Fibroblast of skin of right quadriceps (primary cell): ENCODE measurements around the gene MAPK7.

Source experiments
- DNase-seq: peaks from one replicate; pipeline ENCODE4 v3.0.0-alpha.2; 2013

The MAPK7 gene

DNA sequence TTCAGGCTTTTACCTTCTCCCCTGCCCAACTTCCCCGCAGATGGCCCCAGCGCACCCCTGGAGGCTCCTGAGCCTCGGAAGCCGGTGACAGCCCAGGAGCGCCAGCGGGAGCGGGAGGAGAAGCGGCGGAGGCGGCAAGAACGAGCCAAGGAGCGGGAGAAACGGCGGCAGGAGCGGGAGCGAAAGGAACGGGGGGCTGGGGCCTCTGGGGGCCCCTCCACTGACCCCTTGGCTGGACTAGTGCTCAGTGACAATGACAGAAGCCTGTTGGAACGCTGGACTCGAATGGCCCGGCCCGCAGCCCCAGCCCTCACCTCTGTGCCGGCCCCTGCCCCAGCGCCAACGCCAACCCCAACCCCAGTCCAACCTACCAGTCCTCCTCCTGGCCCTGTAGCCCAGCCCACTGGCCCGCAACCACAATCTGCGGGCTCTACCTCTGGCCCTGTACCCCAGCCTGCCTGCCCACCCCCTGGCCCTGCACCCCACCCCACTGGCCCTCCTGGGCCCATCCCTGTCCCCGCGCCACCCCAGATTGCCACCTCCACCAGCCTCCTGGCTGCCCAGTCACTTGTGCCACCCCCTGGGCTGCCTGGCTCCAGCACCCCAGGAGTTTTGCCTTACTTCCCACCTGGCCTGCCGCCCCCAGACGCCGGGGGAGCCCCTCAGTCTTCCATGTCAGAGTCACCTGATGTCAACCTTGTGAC lies 3.6 kb downstream of the MAPK7 start:
- no peak for DNase-seq

DNA sequence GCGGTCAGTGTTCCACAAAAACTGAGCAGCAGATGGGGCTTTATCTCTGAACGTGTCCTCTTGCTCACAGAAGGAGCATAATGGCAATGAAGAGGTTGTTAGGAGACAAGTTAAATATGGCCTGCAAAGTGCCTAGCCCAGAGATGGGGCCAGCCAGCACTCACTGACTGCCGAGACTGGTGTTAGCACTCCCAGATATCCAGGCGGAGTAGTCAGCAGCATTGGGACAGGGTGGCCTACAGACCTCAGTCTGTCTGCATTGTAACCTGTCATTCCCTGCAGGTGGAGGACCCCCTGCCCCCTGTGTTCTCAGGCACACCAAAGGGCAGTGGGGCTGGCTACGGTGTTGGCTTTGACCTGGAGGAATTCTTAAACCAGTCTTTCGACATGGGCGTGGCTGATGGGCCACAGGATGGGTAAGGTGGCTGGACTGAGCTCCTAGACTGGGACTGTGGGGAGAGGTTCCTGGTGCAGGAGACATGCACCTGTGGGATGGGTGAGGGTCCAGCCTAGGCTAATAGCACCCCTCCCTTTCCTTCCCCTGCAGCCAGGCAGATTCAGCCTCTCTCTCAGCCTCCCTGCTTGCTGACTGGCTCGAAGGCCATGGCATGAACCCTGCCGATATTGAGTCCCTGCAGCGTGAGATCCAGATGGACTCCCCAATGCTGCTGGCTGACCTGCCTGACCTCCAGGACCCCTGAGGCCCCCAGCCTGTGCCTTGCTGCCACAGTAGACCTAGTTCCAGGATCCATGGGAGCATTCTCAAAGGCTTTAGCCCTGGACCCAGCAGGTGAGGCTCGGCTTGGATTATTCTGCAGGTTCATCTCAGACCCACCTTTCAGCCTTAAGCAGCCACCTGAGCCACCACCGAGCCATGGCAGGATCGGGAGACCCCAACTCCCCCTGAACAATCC lies 4.5 kb downstream of the MAPK7 start:
- DNase-seq = no peak

DNA sequence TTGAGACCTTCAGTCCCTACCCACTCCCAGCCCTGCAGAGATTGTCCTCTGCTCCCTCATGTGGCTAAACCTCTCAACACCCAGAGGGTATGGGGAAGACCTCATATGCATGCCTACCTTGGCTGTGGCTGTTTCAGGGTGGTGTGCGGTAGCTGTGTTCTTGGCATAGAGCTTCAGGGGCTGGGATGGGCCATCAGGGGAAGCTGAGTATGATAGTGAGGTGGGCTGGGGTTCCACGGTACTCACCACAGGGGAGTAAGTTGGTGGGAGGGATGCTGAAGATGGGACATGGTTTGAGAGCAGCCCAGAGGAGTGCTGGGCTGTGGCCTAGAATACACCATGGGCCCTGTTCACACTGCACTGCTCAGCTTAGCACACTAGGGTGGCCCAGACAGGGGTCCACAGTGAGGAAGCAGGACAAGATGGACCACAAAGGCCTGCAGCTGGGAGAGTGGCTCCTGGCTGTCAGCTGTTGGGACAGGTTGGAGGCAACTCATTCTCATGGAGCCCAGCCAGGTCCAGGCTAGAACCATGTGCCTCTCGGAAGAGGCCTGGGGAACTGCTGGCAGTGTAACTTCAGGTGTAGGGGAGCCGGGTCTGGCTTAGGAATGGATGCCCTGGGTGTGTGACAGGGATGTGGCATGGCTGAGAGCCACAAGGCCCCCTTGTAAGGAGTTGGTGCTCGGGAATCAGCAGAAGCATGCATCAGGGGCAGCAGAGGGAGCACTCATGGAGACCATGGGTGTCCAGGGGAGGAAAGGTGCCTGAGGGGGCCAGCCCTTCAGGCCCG lies 5.6 kb downstream of the MAPK7 start:
- DNase-seq = no peak

DNA sequence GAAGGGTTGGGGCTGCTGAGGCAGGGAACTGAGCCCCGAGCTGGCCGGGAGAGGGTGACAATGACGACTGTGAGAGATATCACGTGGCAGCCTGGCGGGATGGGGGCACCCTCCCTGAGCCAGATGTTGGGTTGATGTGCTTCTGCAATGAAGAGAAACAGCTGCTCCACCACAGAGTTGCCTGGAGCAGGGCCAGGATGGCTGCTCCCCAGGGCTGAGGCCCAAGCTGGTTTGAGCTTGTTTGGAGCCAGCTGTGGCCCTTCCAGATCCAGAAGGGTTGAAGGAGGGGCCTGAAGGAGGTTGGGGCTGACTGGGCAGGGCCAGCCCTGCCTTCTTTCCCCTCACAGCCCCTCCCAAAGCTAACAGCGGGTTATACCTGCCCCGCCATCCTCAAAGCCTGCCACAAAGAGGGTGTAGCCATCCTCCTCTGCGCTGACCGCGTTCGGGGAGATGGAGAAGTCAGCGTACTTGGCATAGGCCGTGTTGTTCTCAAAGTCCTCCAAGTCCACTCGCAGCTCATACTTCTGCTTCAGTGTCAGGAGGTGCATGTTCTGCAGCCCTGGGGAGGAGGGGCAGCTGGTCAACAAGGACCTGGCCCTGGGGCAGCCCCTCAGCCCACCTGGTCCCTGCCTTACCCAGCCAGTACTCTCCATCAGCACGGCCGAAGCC lies 6.6 kb downstream of the MAPK7 start:
- DNase-seq = peak; percentile 91

DNA sequence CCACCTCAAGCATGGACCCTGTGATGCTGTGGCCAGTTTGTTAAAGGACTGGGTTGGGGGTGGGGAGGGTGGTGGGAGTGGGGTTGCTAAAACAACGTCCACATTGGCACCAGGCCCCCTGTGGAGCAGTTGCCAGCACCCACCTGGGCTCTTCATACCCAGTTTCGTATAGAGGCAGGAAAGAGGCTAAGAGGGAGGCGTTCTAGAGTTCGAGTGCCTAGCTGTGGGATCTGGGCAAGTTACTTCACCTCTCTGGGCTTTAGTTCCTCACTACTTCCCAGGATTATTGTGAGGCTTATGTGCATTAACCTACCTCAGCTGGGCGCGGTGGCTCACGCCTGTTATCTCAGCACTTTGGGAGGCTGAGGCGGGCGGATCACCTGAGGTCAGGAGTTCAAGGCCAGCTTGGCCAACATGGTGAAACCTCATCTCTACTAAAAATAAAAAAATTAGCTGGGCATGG lies 7.3 kb downstream of the MAPK7 start:
- DNase-seq = no peak

DNA sequence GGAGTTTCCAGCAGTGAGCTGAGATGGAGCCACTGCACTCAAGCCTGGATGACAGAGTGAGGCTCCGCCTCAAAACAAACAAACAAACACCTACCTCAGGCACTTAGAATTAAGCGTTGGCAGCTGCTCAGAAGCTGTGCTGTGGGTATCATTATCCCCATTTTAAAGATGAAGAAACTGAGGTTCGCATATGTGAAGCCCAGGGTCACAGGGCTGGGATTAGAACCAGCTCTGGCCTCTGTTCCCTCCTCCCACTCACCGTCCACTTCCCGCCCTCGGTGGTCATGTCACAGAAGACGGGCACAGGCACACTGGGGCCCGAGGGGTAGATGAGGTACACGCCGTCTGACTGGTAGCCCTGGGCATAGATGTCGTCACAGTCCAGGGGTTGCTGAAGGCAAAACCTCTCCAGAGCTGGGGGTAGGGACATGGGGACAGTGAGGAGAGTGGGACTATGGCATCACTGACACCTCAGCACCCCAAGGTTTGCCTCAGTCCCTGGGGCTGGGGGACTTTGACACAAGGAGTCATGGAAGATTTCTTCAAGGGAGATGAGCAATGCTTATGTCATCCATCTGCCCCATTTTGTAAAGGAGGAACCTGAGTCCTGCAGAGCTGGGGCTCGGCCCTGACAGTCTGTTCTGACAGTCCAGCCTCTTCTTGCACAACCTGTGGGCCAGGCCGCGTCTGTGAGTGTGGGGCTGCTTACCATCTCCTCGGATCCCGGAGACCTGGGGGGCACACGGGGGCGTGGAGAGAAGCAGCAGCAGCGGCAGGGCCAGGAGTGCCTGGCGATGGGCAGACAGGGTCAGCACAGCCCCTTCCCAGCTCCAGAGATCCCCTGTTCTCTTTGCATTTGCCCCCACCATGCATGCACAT lies 8.0 kb downstream of the MAPK7 start:
- DNase-seq = peak; percentile 88

DNA sequence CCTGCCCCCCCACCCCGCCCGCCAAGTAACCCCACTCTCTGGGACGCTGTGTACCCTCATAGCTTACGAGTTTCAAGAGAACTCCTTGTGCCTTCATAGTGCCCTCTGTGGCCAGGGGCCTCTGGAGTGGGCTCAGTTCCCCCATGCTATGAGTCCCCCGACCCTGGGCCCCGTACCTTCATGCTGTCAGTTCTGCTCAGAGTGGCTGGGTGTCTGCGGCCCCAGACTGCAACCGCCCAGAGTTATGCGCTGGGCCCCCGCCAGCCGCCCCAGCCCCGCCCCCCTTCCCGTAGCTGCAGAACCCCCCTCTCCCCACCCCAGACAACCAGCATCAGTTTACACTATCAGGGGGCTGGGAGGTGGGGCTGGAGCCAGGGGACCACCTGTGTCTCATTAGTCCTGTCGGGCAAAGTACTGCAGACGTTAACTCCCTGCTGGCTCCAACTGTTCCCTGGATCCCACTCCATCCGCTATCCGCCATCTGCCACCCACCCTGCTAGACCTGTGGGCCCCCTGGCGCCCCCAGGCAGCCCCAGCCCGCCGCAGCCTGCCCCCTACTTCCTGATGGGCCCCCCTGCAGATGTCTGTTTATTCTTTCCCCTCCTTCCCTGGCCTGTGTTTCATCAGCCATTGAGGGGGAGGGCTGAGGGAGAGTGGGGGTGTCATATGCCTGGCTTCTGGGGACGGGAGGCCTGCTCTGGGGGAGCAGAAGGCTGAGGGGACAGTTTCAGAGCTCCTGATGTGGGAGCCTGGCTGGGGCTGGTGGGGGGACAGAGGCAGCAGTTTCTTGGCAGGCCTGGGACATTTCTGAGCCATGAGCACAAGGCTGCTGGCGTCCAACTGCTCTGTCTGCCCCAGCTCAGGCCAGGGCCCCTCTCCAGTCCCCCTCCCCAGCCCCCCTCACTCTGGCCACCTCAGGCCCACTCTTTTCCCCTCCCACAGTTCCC lies 8.9 kb downstream of the MAPK7 start, which contains the start of gene MFAP4:
TSS of gene MFAP4 (minus strand) at position 217 of the 947 bp plus-strand sequence. CDS start at position 182, 35 bp downstream.
- DNase-seq = peak; percentile 98

DNA sequence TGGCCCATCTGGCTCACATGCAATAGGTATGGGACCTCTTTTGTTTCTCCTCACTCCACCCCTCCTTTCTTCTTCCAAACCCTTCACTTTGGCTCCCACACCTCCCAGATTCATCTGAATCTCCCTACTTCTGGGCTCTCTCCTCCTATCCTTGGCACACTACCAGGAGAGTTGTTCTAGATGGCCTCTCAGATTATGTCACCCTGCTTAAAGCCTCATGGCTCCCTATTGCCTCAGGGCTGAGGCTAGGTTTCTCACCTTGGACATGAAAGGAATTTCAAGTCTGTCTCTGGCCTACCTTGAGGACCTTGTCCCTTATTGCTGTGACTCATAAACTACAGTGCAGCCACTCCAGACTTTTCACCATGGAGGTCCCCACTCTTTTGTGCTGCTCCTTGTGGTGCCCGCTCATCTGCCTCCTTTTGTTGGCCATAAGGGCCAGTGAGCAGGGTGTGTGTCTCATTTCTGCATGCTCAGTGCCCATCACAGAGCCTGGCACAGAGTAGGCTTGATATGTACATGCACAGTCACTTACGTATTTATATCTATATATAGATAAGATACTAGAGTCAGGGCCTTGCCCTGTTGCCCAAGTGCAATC lies 9.7 kb downstream of the MAPK7 start:
- DNase-seq = peak; percentile 88

DNA sequence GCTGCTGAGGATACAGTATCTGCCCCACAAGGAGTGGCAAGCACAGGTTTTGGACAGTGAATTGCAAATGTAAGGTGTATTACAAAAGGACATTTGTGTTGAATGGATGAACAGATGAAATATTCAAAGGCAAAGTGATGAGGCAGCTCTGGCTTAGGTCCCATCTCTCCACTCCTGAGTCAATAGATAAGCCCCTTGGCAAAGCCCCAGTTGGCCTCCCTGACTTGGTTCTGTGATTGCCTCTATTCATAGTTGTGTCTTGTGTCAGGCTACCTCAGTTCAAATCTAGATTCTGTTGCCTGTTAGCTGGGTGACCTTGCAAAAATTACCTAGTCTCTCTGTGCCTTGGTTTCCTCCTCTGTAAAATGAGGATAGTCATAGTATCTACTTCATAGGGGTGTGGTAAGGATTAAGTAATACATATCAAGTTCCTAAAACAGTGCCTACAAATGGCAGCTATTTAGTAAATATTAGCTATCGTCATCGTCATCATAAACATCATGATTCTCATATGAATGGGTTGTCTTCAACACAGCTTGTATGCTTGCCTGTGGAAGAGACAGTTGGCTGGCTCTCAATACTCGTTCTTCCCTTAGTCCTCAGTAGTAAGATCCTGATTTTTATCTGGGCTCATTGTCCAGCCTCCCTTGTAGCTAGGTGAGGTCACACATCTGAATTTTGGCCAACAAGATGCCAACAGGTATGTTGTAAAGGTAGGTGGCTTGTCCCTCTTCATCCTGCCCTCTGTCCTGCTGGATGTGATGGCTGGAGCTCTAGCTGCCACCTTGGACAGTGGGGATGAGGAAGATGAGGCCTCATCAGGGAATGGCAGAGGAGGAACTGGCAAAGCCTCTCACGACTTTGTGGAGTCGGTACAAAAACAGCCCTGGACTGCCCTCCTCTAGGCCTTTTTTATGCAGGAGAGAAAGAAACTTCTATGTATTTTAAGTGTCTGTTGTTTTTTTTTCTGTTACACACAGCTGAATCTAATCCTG lies 10.8 kb downstream of the MAPK7 start:
- DNase-seq = peak; percentile 19

DNA sequence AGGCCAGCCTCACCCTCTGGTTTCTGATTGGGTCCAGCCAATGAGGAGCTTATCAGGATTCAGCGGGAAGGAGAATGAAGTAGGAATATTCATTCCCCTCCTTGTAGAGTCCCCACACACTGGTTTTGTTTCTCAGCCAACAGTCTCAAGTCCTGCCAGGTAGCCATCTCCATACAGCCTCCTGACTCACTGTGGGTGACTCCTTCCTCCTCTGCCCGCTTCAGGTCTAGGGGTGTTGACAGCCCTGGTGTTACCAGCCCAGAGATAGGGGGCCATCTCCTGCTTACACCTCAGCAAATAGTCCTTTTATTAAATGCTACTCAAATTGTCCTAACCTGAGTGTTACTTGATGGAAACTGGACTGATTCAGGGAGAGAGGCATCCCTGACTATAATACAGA lies 12.7 kb downstream of the MAPK7 start:
- no peak for DNase-seq

DNA sequence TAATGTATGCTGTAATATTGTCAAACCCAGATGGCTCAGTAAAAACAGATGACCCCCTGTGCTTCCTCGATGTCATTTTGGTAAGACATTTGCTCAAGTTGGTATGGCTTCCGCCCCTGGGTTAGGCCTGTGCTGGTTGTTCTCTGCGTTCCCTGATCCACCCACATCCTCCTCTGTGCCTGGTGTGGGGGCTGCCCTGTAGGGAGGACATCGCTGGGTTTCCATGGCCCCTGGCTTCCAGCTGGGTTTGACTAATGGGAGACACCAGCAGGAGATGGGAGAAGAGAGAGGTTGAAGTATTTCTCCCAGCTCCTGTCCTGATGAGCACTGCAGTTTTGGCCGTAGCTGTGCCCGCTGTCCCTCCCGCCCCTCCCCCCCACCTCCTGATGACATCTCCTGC lies 13.1 kb downstream of the MAPK7 start:
- no peak for DNase-seq

DNA sequence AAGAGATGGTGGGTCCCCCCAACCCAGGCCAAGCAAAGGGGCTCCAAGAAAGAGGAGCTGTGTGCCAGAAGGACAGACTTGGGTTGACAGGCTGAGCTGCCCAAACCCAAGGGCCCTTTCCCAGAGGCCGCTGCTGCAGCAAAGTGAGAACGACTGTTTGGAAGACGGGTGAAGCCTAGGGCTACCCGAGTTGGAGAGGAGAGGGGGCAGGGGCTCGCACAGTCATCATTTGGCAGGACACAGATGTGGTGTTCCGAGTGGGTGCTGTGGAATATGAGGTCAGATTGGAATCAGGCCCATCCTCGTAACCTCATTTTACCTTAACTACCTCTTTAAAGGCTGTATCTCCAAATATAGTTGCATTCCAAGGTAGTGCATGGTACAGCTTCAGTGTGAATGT lies 14.0 kb downstream of the MAPK7 start:
- no peak for DNase-seq

DNA sequence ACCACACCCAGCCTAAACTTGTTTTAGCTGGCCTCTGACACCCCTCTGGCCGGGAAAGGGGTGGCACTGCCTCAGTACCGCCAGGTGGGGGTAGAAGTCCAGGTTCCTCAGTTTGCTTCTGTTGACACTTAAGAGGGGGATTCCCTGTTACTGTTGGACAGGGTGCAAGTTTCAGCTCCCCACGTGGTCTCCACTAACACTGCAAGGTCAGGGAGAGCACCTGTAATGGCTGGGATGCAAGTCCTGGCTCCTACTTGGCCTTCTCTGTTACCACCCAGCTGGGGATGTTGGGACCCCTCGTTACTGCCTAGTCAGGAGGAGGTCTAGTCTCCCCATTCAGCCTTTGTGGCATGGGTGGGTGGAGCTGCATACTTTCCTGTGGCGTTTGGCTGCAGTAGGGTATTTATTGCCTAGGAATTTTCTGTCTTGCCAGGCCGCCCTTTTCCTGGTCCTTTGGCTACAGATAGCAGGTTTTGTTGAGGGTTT lies 19.3 kb downstream of the MAPK7 start:
- DNase-seq = no peak

DNA sequence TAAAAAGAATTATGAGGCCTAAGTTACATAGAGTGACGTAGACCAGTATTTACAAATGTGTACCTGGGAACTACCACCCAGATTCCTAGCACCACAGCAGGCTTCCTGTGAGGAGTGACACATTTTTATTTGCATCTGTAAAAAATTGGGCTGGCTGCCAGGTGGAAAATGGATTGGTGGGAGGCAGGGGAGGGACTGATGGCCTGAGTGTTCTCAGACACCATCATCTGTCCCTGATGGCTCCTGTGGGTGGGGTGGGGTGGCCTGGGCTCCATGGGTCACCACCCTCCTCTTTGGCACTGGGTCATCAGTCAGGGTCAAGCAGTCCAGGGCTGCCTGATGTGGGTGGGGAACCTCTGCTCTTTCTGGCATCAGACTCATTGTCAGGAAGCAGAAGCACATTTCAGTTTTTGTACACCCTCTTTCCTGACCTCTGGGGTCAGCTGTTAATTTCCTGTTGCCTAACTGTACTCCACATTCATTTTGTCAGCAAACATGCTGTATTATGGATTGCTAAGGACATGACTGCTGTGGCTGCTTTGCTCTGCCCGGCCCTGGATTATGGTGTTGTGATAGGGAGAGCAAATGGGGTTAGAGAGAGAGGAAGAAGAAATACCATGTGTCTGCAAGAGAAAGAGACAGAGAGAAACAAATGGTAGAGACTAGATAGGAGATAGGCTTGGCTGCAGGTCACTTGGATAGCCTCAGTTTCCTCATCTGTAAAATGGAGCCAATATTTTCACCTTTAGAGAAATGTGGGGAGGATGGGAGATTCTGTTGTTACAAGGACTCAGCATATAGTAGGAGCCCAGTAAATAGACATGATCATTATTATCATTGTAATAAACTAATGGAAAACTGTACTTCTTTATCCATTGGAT lies 20.2 kb downstream of the MAPK7 start:
- no peak for DNase-seq

DNA sequence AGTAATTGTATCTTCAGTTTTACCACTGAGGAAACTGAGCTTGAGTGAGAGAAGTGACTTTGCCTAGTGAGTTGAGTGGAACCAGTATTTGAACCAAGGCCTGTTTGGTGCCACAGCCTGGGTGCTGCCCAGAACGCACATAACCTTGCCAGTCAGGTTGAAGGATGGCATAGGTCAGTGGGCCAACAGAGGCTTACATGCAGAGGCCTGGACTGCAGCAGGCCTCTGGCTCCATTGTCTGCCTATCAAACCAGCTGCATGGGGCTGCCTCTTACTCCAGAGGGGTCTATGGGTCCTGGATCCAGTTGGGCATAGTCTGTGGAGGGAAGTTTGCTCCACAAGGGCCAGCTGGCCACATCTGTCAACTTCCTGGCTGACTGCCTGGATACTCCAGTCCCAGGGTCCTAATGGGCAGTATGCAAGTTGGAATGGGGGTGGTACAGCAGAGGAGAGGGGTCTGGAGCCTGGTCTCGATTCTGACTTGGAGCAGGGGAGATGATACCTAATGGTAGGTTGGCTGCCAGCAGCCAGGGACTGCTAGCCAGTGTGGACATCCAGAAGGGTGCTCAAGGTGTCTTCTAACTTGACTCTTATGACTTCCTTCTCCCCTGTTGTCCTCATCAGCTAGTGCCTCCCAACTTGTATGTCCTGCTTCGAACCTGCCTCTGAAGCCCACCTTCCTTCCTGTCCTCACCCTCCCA lies 21.6 kb downstream of the MAPK7 start:
- DNase-seq = no peak

DNA sequence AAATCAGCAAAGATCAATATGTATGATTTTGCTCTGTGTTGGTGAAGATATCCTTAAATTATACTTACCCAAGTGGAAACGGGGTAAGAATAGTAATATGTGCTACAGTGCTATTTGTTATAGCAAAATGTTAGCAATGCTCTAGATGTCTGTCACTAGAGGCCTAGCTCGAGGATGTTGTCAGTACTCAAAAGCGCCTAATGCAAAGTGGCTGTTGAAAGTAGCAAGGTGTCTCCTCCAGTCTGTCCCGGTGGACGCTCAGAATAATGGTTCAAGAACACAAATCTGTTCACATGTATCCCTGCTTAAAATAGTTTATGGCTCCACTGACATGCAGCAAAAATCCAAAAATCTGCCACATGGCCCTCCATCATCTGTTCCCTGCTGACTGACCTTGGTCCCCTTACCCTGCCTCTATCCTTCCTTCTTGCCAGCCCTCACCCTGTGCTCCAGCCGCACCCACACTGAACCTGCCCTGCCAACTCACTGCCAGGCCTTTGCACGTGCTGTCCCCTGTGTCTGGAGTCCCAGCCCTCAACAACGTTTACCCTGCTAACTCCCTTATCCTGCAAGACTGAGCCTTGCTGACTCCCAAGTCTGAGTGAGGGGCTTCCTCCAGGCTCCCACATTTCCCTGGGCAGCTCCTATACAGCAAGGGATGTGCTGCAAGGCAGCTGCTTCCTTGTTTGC lies 23.2 kb downstream of the MAPK7 start:
- no peak for DNase-seq
